Measurements from ENCODE around the gene VRK1. TPM values are rescaled to one million over a fixed set of nuclear protein-coding genes. Genes with fewer than 3 reads are reported as not detected.

Gene VRK1
- total RNA-seq, 1 donor from 2014 or later: 126 TPM

GRCh38 chr14:96867634-96868033, 70.5 kb downstream of the VRK1 start:
- peaks cover 8% of the 10 kb centered on the region for H3K4me1 Mint-ChIP-seq
- no peaks in the 10 kb centered on the region for H3K27me3 ChIP-seq
- no peak for DNase-seq (ENCODE audit: low spot score)
- no peaks in the 10 kb centered on the region for H4K20me1 ChIP-seq (ENCODE audit: low read depth)
- no peak overlapping the region for H3K9ac ChIP-seq
- H3K9me3 Mint-ChIP-seq: peaks cover 2% of the 10 kb centered on the region
- H2AFZ ChIP-seq (replicated peaks): no peak overlapping the region
- no peak overlapping the region for H3K27ac ChIP-seq
- TF ChIP-seq EZH2 (IDR thresholded peaks at IDR 0.05) (no peak), CTCF (IDR thresholded peaks at IDR 0.05) (no peak), EZH2phosphoT487 (IDR thresholded peaks at IDR 0.05) (no peak)
- no peak overlapping the region for H3K4me2 ChIP-seq
- H3K79me2 ChIP-seq (ENCODE audit: low read depth): peaks cover 22% of the 10 kb centered on the region
- H3K4me3 ChIP-seq: no peak overlapping the region
- H3K27me3 Mint-ChIP-seq (ENCODE audit: insufficient read depth, low read depth): no peaks in the 10 kb centered on the region
- peaks cover 17% of the 10 kb centered on the region for H3F3A ChIP-seq (ENCODE audit: low read depth)
- H3K27ac Mint-ChIP-seq: no peak overlapping the region
- H3K36me3 Mint-ChIP-seq: peaks cover 22% of the 10 kb centered on the region
- H3K36me3 ChIP-seq: peaks cover 31% of the 10 kb centered on the region
- H3K9me3 ChIP-seq (ENCODE audit: low read depth): no peaks in the 10 kb centered on the region
- peaks cover 32% of the 10 kb centered on the region for H3K4me1 ChIP-seq
- no peak overlapping the region for H3K4me3 Mint-ChIP-seq

- H2AFZ ChIP-seq (replicated peaks): no peak overlapping the region
- Mint-ChIP-seq H3K36me3 (peaks cover 7% of the 10 kb centered on the region), H3K4me3 (no peak overlapping the region), H3K4me1 (peaks cover 11% of the 10 kb centered on the region), H3K27me3 (ENCODE audit: insufficient read depth, low read depth) (no peaks in the 10 kb centered on the region), H3K27ac (no peak overlapping the region), H3K9me3 (no peaks in the 10 kb centered on the region)
- H3F3A ChIP-seq (ENCODE audit: low read depth): no peaks in the 10 kb centered on the region
- no peak overlapping the region for H3K4me2 ChIP-seq
- H3K36me3 ChIP-seq: peaks cover 5% of the 10 kb centered on the region
- H3K9me3 ChIP-seq (ENCODE audit: low read depth): no peaks in the 10 kb centered on the region
- H4K20me1 ChIP-seq (ENCODE audit: low read depth): no peaks in the 10 kb centered on the region
- H3K4me1 ChIP-seq: peaks cover 4% of the 10 kb centered on the region
- no peaks in the 10 kb centered on the region for H3K27me3 ChIP-seq
- no peak for DNase-seq (ENCODE audit: low spot score)
- no peak overlapping the region for H3K9ac ChIP-seq
- H3K27ac ChIP-seq: no peak overlapping the region
- no peaks in the 10 kb centered on the region for H3K79me2 ChIP-seq (ENCODE audit: low read depth)
- TF ChIP-seq EZH2phosphoT487 (IDR thresholded peaks at IDR 0.05): no peak
- no peak for TF ChIP-seq CTCF (IDR thresholded peaks at IDR 0.05)
- TF ChIP-seq EZH2 (IDR thresholded peaks at IDR 0.05): no peak
- H3K4me3 ChIP-seq: no peak overlapping the region
Measured at GRCh38 chr14:96874127-96874526, 76.9 kb downstream of the VRK1 start.

- Histone ChIP-seq H2AFZ (replicated peaks) (no peak overlapping the region), H4K20me1 (ENCODE audit: low read depth) (no peaks in the 10 kb centered on the region), H3K4me2 (no peak overlapping the region), H3K4me3 (no peak overlapping the region), H3K9ac (no peak overlapping the region), H3K79me2 (ENCODE audit: low read depth) (no peaks in the 10 kb centered on the region), H3K36me3 (peaks cover 11% of the 10 kb centered on the region), H3K27ac (no peak overlapping the region), H3K27me3 (no peaks in the 10 kb centered on the region), H3F3A (ENCODE audit: low read depth) (no peaks in the 10 kb centered on the region), H3K9me3 (ENCODE audit: low read depth) (no peaks in the 10 kb centered on the region), H3K4me1 (peaks cover 4% of the 10 kb centered on the region)
- H3K27ac Mint-ChIP-seq: no peak overlapping the region
- H3K36me3 Mint-ChIP-seq: peaks cover 16% of the 10 kb centered on the region
- H3K27me3 Mint-ChIP-seq (ENCODE audit: insufficient read depth, low read depth): no peaks in the 10 kb centered on the region
- H3K4me3 Mint-ChIP-seq: no peak overlapping the region
- H3K4me1 Mint-ChIP-seq: peaks cover 11% of the 10 kb centered on the region
- no peak for DNase-seq (ENCODE audit: low spot score)
- H3K9me3 Mint-ChIP-seq: no peaks in the 10 kb centered on the region
- no peak for TF ChIP-seq EZH2phosphoT487 (IDR thresholded peaks at IDR 0.05)
- TF ChIP-seq EZH2 (IDR thresholded peaks at IDR 0.05): no peak
- TF ChIP-seq CTCF (IDR thresholded peaks at IDR 0.05): no peak
Measured at GRCh38 chr14:96876747-96877146, 79.6 kb downstream of the VRK1 start.

Measured in neural progenitor cell (in vitro differentiated cells).